OCI-LY7 (cell line): Measurements from ENCODE around the gene EEIG2. TPM values are rescaled to one million over a fixed set of nuclear protein-coding genes. Genes with fewer than 3 reads are reported as not detected.

Experiments used
- BruUV-seq: library from RNA; stranded (reverse); fragments of 400-500 nt; replicated peaks from 2 replicates; lab custom pipeline; 2021; lab: Mats Ljungman, UMichigan
- CTCF ChIA-PET: fragments of 300-600 bp; sonication (Branson Sonifier 250); formaldehyde crosslinking; loops from one replicate; lab custom pipeline; 2022; ENCODE audit warnings: antibody characterized with exemption; ENCODE audit not compliant: unreplicated experiment; lab: Charles Lee
- POLR2A ChIA-PET: fragments of 300-600 bp; sonication (Branson Sonifier 250); formaldehyde crosslinking; loops from one replicate; lab custom pipeline; 2022; ENCODE audit warnings: antibody characterized with exemption; lab: Charles Lee
- DNase-seq: peaks from one replicate; pipeline ENCODE4 v3.0.0-alpha.2; 2015; ENCODE audit warnings: low spot score
- H2AFZ ChIP-seq: fragments of 200-600 bp; sonication (generic), shearing (Covaris generic); 2 replicates; pipeline ENCODE4 v1.6.1; 2014; ENCODE audit warnings: mild to moderate bottlenecking, antibody characterized with exemption, low read length, moderate library complexity
- H3K27ac ChIP-seq: fragments of 200-600 bp; sonication (generic); 2 replicates; pipeline ENCODE4 v1.5.1; 2014; ENCODE audit warnings: mixed run types, low read depth, mild to moderate bottlenecking, moderate library complexity, low read length, inconsistent platforms; ENCODE audit not compliant: poor library complexity, severe bottlenecking
- H3K36me3 ChIP-seq: fragments of 200-600 bp; sonication (generic); 2 replicates; pipeline ENCODE4 v1.6.1; 2014; ENCODE audit warnings: mild to moderate bottlenecking, antibody characterized with exemption, low read length, moderate library complexity, mixed read lengths; ENCODE audit not compliant: insufficient read depth
- H3K4me1 ChIP-seq: fragments of 200-600 bp; sonication (generic); 2 replicates; pipeline ENCODE4 v1.5.1; 2014; ENCODE audit warnings: mild to moderate bottlenecking, low read length; ENCODE audit not compliant: insufficient read depth, poor library complexity, severe bottlenecking
- H3K4me2 ChIP-seq: fragments of 200-600 bp; sonication (generic); 2 replicates; pipeline ENCODE4 v1.6.1; 2014; ENCODE audit warnings: mild to moderate bottlenecking, low read length
- H3K4me3 ChIP-seq: fragments of 200-600 bp; sonication (generic); 2 replicates; pipeline ENCODE4 v1.5.1; 2014; ENCODE audit warnings: mild to moderate bottlenecking, low read depth, low read length; ENCODE audit not compliant: poor library complexity, severe bottlenecking
- H3K79me2 ChIP-seq: fragments of 200-600 bp; sonication (generic); 2 replicates; pipeline ENCODE4 v1.6.1; 2016; ENCODE audit warnings: low read depth, mild to moderate bottlenecking, low read length, moderate library complexity, mixed read lengths; ENCODE audit not compliant: insufficient read depth
- H3K9me2 ChIP-seq: fragments of 200-600 bp; sonication (generic); 2 replicates; pipeline ENCODE4 v1.6.1; 2016; ENCODE audit warnings: mild to moderate bottlenecking, low read length, mixed read lengths; ENCODE audit not compliant: insufficient read depth
- H3K9me3 ChIP-seq: fragments of 200-600 bp; sonication (generic); 2 replicates; pipeline ENCODE4 v1.6.1; 2014; ENCODE audit warnings: mild to moderate bottlenecking, mixed run types, low read length, mixed read lengths
- H4K20me1 ChIP-seq: fragments of 200-600 bp; sonication (generic); 2 replicates; pipeline ENCODE4 v1.6.1; 2014; ENCODE audit warnings: mild to moderate bottlenecking, antibody characterized with exemption, low read length, moderate library complexity, mixed read lengths; ENCODE audit not compliant: insufficient read depth
- CTCF ChIP-seq: fragments of 200-600 bp; sonication (generic); conservative IDR thresholded peaks from 2 replicates; pipeline ENCODE4 v1.5.1; 2014; ENCODE audit warnings: mild to moderate bottlenecking, antibody characterized with exemption, low read length, moderate library complexity, mixed read lengths
- EZH2phosphoT487 ChIP-seq: fragments of 200-600 bp; sonication (generic); IDR thresholded peaks from 2 replicates; pipeline ENCODE4 v1.6.1; 2018; ENCODE audit warnings: low read depth, borderline replicate concordance, mild to moderate bottlenecking, mixed run types, antibody characterized with exemption, low read length, moderate library complexity, mixed read lengths
- intact Hi-C: fragments of 100-400 bp; cut with micrococcal nuclease; formaldehyde crosslinking; loops from one replicate; pipeline ENCODE4 v1.10.0; 2022; ENCODE audit not compliant: unreplicated experiment
- total RNA-seq, 2 experiments: library from RNA; depleted of rRNA in 1 of 2; stranded (reverse); fragments of >200 nt in 1 of 2; shearing (Covaris generic) in 1 of 2; gene quantifications; 2 replicates each; pipeline ENCODE4 v1.2.3, GENCODE V29; 2014 to 2022

Gene EEIG2
- total RNA-seq, 2 experiments from 2014 or later = 23.1 to 24.7 TPM

- Histone ChIP-seq H3K4me3 (no peak overlapping the region), H3K79me2 (peaks cover 3% of the 10 kb centered on the region; the same call in 1 of the 2 replicates), H2AFZ (no peak overlapping the region; the same call in 1 of the 2 replicates), H3K27ac (no peak overlapping the region), H3K4me1 (peaks cover 17% of the 10 kb centered on the region), H3K9me3 (peaks cover 12% of the 10 kb centered on the region; the same call in 1 of the 2 replicates), H4K20me1 (0 out of 2 replicates have a peak, but pooled peaks cover 6% of the 10 kb centered on the region), H3K9me2 (no peaks in the 10 kb centered on the region), H3K4me2 (peak overlapping the region; percentile 51), H3K36me3 (no peaks in the 10 kb centered on the region)
- intact Hi-C loops = no loop called here
- POLR2A ChIA-PET = no interaction called here
- DNase-seq = no peak
- no TSS peak for BruUV-seq
- TF ChIP-seq EZH2phosphoT487 (no peak), CTCF (no peak)
- CTCF ChIA-PET = no interaction called here
These were observed 24.0 kb downstream of the EEIG2 start for GRCh38 chr1:108583757-108584427.

GRCh38 chr1:108584428-108584856 is 24.5 kb downstream of the EEIG2 start:
- DNase-seq = peak; percentile 8
- CTCF ChIA-PET = no interaction called here
- peaks cover 3% of the 10 kb centered on the region; the same call in 1 of the 2 replicates for H3K79me2 ChIP-seq

More at GRCh38 chr1:108584428-108584856, 24.5 kb downstream of the EEIG2 start:
- Histone ChIP-seq H3K36me3 (no peaks in the 10 kb centered on the region), H3K9me2 (no peaks in the 10 kb centered on the region), H3K27ac (no peak overlapping the region), H3K9me3 (peaks cover 12% of the 10 kb centered on the region; the same call in 1 of the 2 replicates), H3K4me3 (no peak overlapping the region), H3K4me2 (peak overlapping the region; percentile 51), H3K4me1 (peaks cover 17% of the 10 kb centered on the region), H4K20me1 (0 out of 2 replicates have a peak, but pooled peaks cover 6% of the 10 kb centered on the region), H2AFZ (peak overlapping the region; percentile 13; the same call in 1 of the 2 replicates)
- BruUV-seq = no TSS peak
- TF ChIP-seq CTCF (no peak), EZH2phosphoT487 (no peak)
- intact Hi-C loops = no loop called here
- POLR2A ChIA-PET = no interaction called here
